IMR-90 (cell line): ENCODE data around the gene MCM5. TPM values are rescaled to one million over a fixed set of nuclear protein-coding genes. Genes with fewer than 3 reads are reported as not detected.

Source experiments
- ATAC-seq: fragments of 200-7000 bp; cut with Tn5 transposase; 2 replicates; pipeline ENCODE4 v1.9.1; 2020; ENCODE audit warnings: low read depth, mild to moderate bottlenecking, moderate library complexity
- BruUV-seq: library from RNA; stranded (reverse); fragments of 400-500 nt; replicated peaks from 2 replicates; lab custom pipeline; 2021; lab: Mats Ljungman, UMichigan
- CTCF ChIA-PET: fragments of 300-600 bp; formaldehyde crosslinking; extraction: SDS; loops from one replicate; lab custom pipeline; 2021; ENCODE audit warnings: antibody characterized with exemption; lab: Yijun Ruan, JAX
- POLR2A ChIA-PET: fragments of 300-600 bp; sonication (Branson Sonifier 250); formaldehyde crosslinking; loops from one replicate; lab custom pipeline; 2022; ENCODE audit warnings: antibody characterized with exemption; ENCODE audit not compliant: unreplicated experiment; lab: Charles Lee
- DNase-seq: peaks from one replicate; pipeline ENCODE4 v3.0.0; 2013
- H2AFZ ChIP-seq: replicated peaks from 2 replicates; pipeline ENCODE3; 2013; ENCODE audit warnings: low read length, mild to moderate bottlenecking; ENCODE audit not compliant: poor library complexity
- H2AK5ac ChIP-seq: 2 replicates; pipeline ENCODE4 v1.6.1; 2013; ENCODE audit warnings: low read depth, low read length, inconsistent platforms
- H2AK9ac ChIP-seq: replicated peaks from 2 replicates; pipeline ENCODE3; 2013; ENCODE audit warnings: mild to moderate bottlenecking, low read depth, low read length, moderate library complexity; ENCODE audit not compliant: poor library complexity
- H2BK120ac ChIP-seq: 2 replicates; pipeline ENCODE4 v1.6.1; 2013; ENCODE audit warnings: low read depth, low read length, inconsistent platforms
- H2BK15ac ChIP-seq: 3 replicates; pipeline ENCODE4 v1.6.1; 2013; ENCODE audit warnings: low read depth, low read length, inconsistent platforms
- H2BK20ac ChIP-seq: 2 replicates; pipeline ENCODE4 v1.6.1; 2013; ENCODE audit warnings: low read depth, mild to moderate bottlenecking, inconsistent platforms, low read length, moderate library complexity
- H2BK5ac ChIP-seq: 2 replicates; pipeline ENCODE4 v1.6.1; 2013; ENCODE audit warnings: mild to moderate bottlenecking, low read depth, low read length, inconsistent platforms; ENCODE audit not compliant: poor library complexity, severe bottlenecking
- H3K14ac ChIP-seq: replicated peaks from 2 replicates; pipeline ENCODE4 v1.6.1; 2013; ENCODE audit warnings: low read depth, low read length, inconsistent platforms
- H3K18ac ChIP-seq: 2 replicates; pipeline ENCODE4 v1.6.1; 2013; ENCODE audit warnings: low read depth, low read length, control low read depth
- H3K23ac ChIP-seq: 2 replicates; pipeline ENCODE4 v1.6.1; 2013; ENCODE audit warnings: low read depth, low read length, inconsistent platforms
- H3K27ac ChIP-seq: 2 replicates; pipeline ENCODE4 v1.5.1; 2013; ENCODE audit warnings: mild to moderate bottlenecking, control low read depth, low read length; ENCODE audit not compliant: insufficient read depth
- H3K27me3 ChIP-seq: 2 replicates; pipeline ENCODE4 v1.6.1; 2013; ENCODE audit warnings: low read length; ENCODE audit not compliant: control insufficient read depth, insufficient read depth
- H3K36me3 ChIP-seq: 2 replicates; pipeline ENCODE4 v1.6.1; 2013; ENCODE audit warnings: low read length, mixed read lengths; ENCODE audit not compliant: control insufficient read depth, insufficient read depth
- H3K4ac ChIP-seq: 2 replicates; pipeline ENCODE4 v1.6.1; 2013; ENCODE audit warnings: low read depth, low read length, inconsistent platforms
- H3K4me1 ChIP-seq: 2 replicates; pipeline ENCODE4 v1.6.1; 2013; ENCODE audit warnings: low read length, mixed read lengths; ENCODE audit not compliant: control insufficient read depth, insufficient read depth
- H3K4me2 ChIP-seq: 2 replicates; pipeline ENCODE4 v1.6.1; 2013; ENCODE audit warnings: low read depth, mild to moderate bottlenecking, control low read depth, low read length, moderate library complexity
- H3K4me3 ChIP-seq: 2 replicates; pipeline ENCODE4 v1.5.1; 2013; ENCODE audit warnings: low read depth, mild to moderate bottlenecking, control low read depth, low read length, moderate library complexity; ENCODE audit not compliant: insufficient read depth
- H3K56ac ChIP-seq: 2 replicates; pipeline ENCODE4 v1.6.1; 2013; ENCODE audit warnings: low read length, inconsistent platforms; ENCODE audit not compliant: insufficient read depth; ENCODE audit errors: extremely low read depth
- H3K79me1 ChIP-seq, 2 experiments: 2 replicates each; pipeline ENCODE4 v1.6.1; 2013; ENCODE audit warnings: low read length in 2 of 2, inconsistent platforms in 1 of 2, low read depth in 1 of 2
- H3K9ac ChIP-seq: 2 replicates; pipeline ENCODE4 v1.6.1; 2013; ENCODE audit warnings: low read depth, low read length, control low read depth
- H3K9me1 ChIP-seq: 2 replicates; pipeline ENCODE4 v1.6.1; 2013; ENCODE audit warnings: low read length, inconsistent platforms; ENCODE audit not compliant: insufficient read depth
- H3K9me3 ChIP-seq: 2 replicates; pipeline ENCODE4 v1.6.1; 2013; ENCODE audit warnings: low read length; ENCODE audit not compliant: control insufficient read depth, insufficient read depth
- H4K20me1 ChIP-seq: 2 replicates; pipeline ENCODE4 v1.6.1; 2013; ENCODE audit warnings: low read length, inconsistent platforms; ENCODE audit not compliant: insufficient read depth
- H4K5ac ChIP-seq: 2 replicates; pipeline ENCODE4 v1.6.1; 2013; ENCODE audit warnings: mild to moderate bottlenecking, low read depth, low read length, control low read depth
- H4K8ac ChIP-seq, 2 experiments: 2 replicates each; pipeline ENCODE4 v1.6.1; 2013; ENCODE audit warnings: low read depth in 2 of 2, low read length in 2 of 2, control low read depth in 1 of 2, inconsistent platforms in 1 of 2
- H4K91ac ChIP-seq: 2 replicates; pipeline ENCODE4 v1.6.1; 2013; ENCODE audit warnings: low read depth, low read length, inconsistent platforms; ENCODE audit not compliant: insufficient read depth
- MAFK ChIP-seq: IDR thresholded peaks from 2 replicates; pipeline ENCODE4 v1.6.1; 2012; ENCODE audit warnings: low read depth, low read length, improper control_type of control experiment
- NFE2L2 ChIP-seq: fragments of 150-350 bp; IDR thresholded peaks from 2 replicates; pipeline ENCODE4 v1.6.1; 2016; ENCODE audit warnings: low read depth, mild to moderate bottlenecking, low read length
- RCOR1 ChIP-seq: IDR thresholded peaks from 2 replicates; pipeline ENCODE4 v1.6.1; 2012; ENCODE audit warnings: mild to moderate bottlenecking, low read length, improper control_type of control experiment; ENCODE audit not compliant: insufficient replicate concordance
- RFX5 ChIP-seq: IDR thresholded peaks from 2 replicates; pipeline ENCODE4 v1.8.0; 2012; ENCODE audit warnings: low read depth, mild to moderate bottlenecking, low read length, moderate library complexity
- SMC3 ChIP-seq: fragments of 150-350 bp; IDR thresholded peaks from 2 replicates; pipeline ENCODE4 v1.6.1; 2016; ENCODE audit warnings: low read depth, mild to moderate bottlenecking, antibody characterized with exemption, low read length, moderate library complexity
- WGBS, 2 experiments: methylation state at CpG; one replicate each; pipeline versions ENCODE4 v1.1.5 to v1.1.7; 2013; ENCODE audit warnings: missing lambda C conversion rate in 2 of 2; ENCODE audit not compliant: insufficient read length in 1 of 2; ENCODE audit errors: extremely low coverage in 2 of 2; 5-methylcytosine and 5-hydroxymethylcytosine counted together
- dilution Hi-C: fragments of 300-500 bp; cut with HindIII; formaldehyde crosslinking; loops from one replicate; pipeline ENCODE4 v1.14.3; 2018; ENCODE audit warnings: low sequenced_read_pairs; ENCODE audit not compliant: unreplicated experiment
- in situ Hi-C: fragments of 300-500 bp; cut with MboI; formaldehyde crosslinking; loops from 3 replicates; pipeline ENCODE4 v1.14.3; 2019; ENCODE audit warnings: low sequenced_read_pairs, inconsistent platforms, mixed read lengths
- intact Hi-C: fragments of 100-400 bp; cut with micrococcal nuclease; formaldehyde crosslinking; loops from 2 replicates; pipeline ENCODE4 v1.10.0; 2022
- polyA plus RNA-seq, 3 experiments: library from polyadenylated mRNA; depleted of rRNA; stranded (reverse); fragments of >200 nt; gene quantifications; 2 replicates each; pipeline ENCODE4 v1.2.3, GENCODE V29; 2012; ENCODE audit warnings: low replicate concordance in 1 of 3
- total RNA-seq: library from RNA; depleted of rRNA; stranded (reverse); fragments of >200 nt; gene quantifications from 2 replicates; pipeline ENCODE4 v1.2.3, GENCODE V29; 2012
- TF ChIP-seq, protein P1 (sequence below): fragments of 150-350 bp; IDR thresholded peaks from 2 replicates; pipeline ENCODE4 v1.6.1; 2016; ENCODE audit warnings: low read depth, mild to moderate bottlenecking, low read length, moderate library complexity, borderline replicate concordance

The MCM5 gene
- total and polyA plus RNA-seq, 2 of the 4 experiments (the other 2 are of a cell fraction): 43.0 to 58.6 TPM

DNA sequence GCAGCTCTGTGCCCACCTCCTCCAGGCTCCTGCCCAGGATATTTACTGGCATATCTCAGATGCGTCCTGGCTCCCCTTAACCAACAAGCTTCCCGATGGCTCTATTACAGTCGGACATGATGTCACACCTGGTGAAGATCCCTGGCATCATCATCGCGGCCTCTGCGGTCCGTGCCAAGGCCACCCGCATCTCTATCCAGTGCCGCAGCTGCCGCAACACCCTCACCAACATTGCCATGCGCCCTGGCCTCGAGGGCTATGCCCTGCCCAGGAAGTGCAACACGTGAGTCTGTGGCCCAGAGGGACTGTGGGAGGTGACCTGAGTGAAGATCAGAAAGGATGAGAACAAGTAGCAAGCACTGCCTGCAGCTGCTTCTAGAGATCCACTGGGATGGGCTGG lies 6.5 kb downstream of the MCM5 start:
- Histone ChIP-seq H4K91ac (no peak overlapping the region), H4K20me1 (no peaks in the 10 kb centered on the region), H4K5ac (no peak overlapping the region), H2AK5ac (no peak overlapping the region), H3K9ac (no peak overlapping the region), H2AK9ac (no peak overlapping the region), H3K27me3 (no peaks in the 10 kb centered on the region), H2BK20ac (no peak overlapping the region), H3K18ac (no peak overlapping the region), H2BK120ac (no peak overlapping the region), H3K4me1 (no peaks in the 10 kb centered on the region), H3K36me3 (peaks cover 21% of the 10 kb centered on the region), H3K4ac (no peak overlapping the region), H3K9me1 (no peaks in the 10 kb centered on the region; the same call in 1 of the 2 replicates), H3K56ac (no peak overlapping the region), H4K8ac (no peak overlapping the region), H2BK15ac (no peak overlapping the region), H3K23ac (no peak overlapping the region), H3K14ac (no peak overlapping the region), H3K4me3 (no peak overlapping the region), H2BK5ac (no peak overlapping the region), H3K79me1 (peaks cover 6 to 14% of the 10 kb centered on the region in 2 experiments), H3K27ac (no peak overlapping the region), H3K9me3 (no peaks in the 10 kb centered on the region), H3K4me2 (no peak overlapping the region), H2AFZ (no peak overlapping the region)
- ChIA-PET CTCF (no interaction called here), POLR2A (no interaction called here)
- intact Hi-C loops: no loop called here
- no peak for DNase-seq
- WGBS, 2 experiments: 97% methylated on average over 7 of the region's 13 CpGs; no CpG with 5 or more reads in 1 of the 2 experiments
- in situ Hi-C loops: no loop called here
- no peak for ATAC-seq
- TF ChIP-seq SMC3: no peak
- TF ChIP-seq, protein P1, sequence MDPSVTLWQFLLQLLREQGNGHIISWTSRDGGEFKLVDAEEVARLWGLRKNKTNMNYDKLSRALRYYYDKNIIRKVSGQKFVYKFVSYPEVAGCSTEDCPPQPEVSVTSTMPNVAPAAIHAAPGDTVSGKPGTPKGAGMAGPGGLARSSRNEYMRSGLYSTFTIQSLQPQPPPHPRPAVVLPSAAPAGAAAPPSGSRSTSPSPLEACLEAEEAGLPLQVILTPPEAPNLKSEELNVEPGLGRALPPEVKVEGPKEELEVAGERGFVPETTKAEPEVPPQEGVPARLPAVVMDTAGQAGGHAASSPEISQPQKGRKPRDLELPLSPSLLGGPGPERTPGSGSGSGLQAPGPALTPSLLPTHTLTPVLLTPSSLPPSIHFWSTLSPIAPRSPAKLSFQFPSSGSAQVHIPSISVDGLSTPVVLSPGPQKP: no peak
- TF ChIP-seq NFE2L2: no peak
- no peak for TF ChIP-seq RCOR1
- no peak for TF ChIP-seq MAFK
- TF ChIP-seq RFX5: no peak
- dilution Hi-C loops: no loop called here
- no TSS peak for BruUV-seq
